NT2/D1 (cell line): ENCODE data around the gene ITGA4.

ENCODE experiments used
- SUZ12 ChIP-seq: IDR thresholded peaks from 2 replicates; pipeline ENCODE4 v1.6.1; 2011; ENCODE audit not compliant: insufficient read length, insufficient read depth; ENCODE audit errors: extremely low read depth
- ZNF274 ChIP-seq: IDR thresholded peaks from 2 replicates; pipeline ENCODE4 v1.6.1; 2011; ENCODE audit warnings: mild to moderate bottlenecking, low read depth, low read length

DNA sequence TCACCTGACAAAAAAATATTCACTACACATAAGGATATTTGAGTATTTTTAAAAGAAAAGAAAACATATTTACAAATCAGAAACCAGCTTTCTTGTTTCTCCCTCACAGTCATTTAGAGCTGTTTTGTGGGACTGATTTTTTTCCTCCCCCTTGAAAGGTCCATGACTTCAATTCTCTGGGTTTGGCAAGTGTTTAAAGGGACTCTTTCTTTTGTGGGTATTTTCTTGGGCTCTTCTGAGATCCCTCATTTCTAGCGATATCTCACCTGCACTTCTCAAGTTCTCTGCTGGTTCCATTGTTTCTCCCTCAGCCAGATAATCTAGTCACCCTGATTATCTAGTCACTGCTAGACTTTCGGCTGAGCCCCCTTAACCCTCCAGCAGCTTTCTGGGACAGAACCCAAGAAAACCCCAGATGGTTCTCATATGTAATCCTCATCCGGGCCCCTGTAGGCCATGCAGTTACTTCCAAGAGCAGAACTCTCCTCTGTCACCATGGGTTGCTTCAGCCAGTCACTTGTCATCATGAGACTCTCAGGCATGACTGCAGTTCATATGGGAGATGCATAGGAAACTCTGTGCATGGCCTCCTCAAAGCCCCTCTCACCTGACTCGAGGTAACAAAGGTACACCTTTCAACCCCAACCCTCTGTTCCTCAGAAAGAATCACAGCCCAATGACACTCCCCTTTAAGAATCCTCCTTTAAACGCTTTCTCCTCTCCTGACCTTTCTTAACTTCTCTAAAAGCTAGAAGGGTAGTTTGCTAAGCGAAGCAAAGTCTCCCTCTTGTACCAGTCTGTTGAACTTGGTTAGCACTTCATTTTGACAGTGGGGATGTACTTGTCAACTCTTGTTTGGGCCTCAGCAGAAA lies 36.7 kb upstream of the ITGA4 start:
- no peak for TF ChIP-seq ZNF274
- no peak for TF ChIP-seq SUZ12
